ENCODE measurements around the gene P4HTM. TPM values are rescaled to one million over a fixed set of nuclear protein-coding genes. Genes with fewer than 3 reads are reported as not detected.
A peak's percentile ranks its signal among the peaks of the same experiment; 100 is the strongest.

P4HTM gene
- total and polyA plus RNA-seq, 2 of the 8 experiments (the other 6 are each of a cell fraction or from before 2014, with no cell fraction given) = 19.1 to 25.4 TPM

- H3K4ac ChIP-seq (replicated peaks; ENCODE audit: insufficient read length, low read depth, low read length) = no peak overlapping the region
- H3K14ac ChIP-seq (ENCODE audit: insufficient read length) = no peak overlapping the region
- peaks cover 7% of the 10 kb centered on the region for H3K23me2 ChIP-seq (ENCODE audit: low read depth, low read length)
- H3K18ac ChIP-seq (ENCODE audit: extremely low read depth, low read length) = no peak overlapping the region
- no peak overlapping the region for H2BK5ac ChIP-seq (ENCODE audit: low read depth, low read length)
- ChIA-PET CTCF (ENCODE audit: partially characterized antibody) (interaction anchor here (1.3 kb wide), 1 partner anchor 15 kb away, joined by 5 read pairs; no protein-coding TSS in a partner anchor), POLR2A (ENCODE audit: partially characterized antibody) (interaction anchor here (0.6 to 33.9 kb wide), 19 partner anchors 12 to 451 kb away, joined by 3 to 1518 read pairs (median 4); partner anchors contain the start of genes ARIH2, CELSR3, DALRD3 and P4HTM)
- peak overlapping the region; percentile 88 to 98 for H3K4me2 ChIP-seq (ENCODE audit: insufficient read depth in 1 of 2, low read depth in 2 of 2, low read length in 2 of 2)
- H3K27ac ChIP-seq (ENCODE audit: low read depth, low read length) = peak overlapping the region; percentile 54
- H3K79me1 ChIP-seq (ENCODE audit: low read depth, low read length) = peaks cover 8% of the 10 kb centered on the region
- H2BK120ac ChIP-seq (replicated peaks; ENCODE audit: low read depth, low read length) = no peak overlapping the region
- peaks cover 52 to 72% (median 66%) of the 10 kb centered on the region in 4 experiments for H3K36me3 ChIP-seq (ENCODE audit: control insufficient read depth in 2 of 4, insufficient read depth in 4 of 4, low read length in 3 of 4)
- H4K91ac ChIP-seq (replicated peaks; ENCODE audit: insufficient read length, low read length) = no peak overlapping the region
- H2AFZ ChIP-seq (ENCODE audit: low read length) = no peak overlapping the region
- peaks cover 4 to 15% of the 10 kb centered on the region in 2 experiments; a peak in 3 of 4 replicates for H3K79me2 ChIP-seq (ENCODE audit: control insufficient read depth in 1 of 2, insufficient read depth in 2 of 2, low read length in 2 of 2)
- H2BK15ac ChIP-seq (ENCODE audit: low read length) = no peak overlapping the region
- no peaks in the 10 kb centered on the region; a peak in 1 of 7 replicates for H3K27me3 ChIP-seq (replicated peaks in 1 of 4; ENCODE audit: control insufficient read depth in 3 of 4, extremely low read depth in 1 of 4, insufficient read depth in 3 of 4, low read length in 3 of 4)
- no peak overlapping the region for H2AK5ac ChIP-seq (ENCODE audit: low read depth, low read length)
- H4K8ac ChIP-seq (ENCODE audit: extremely low read depth, insufficient read depth, low read length) = no peak overlapping the region
- no peak overlapping the region for H4K5ac ChIP-seq (ENCODE audit: insufficient read length, low read depth, low read length)
- H2BK20ac ChIP-seq (ENCODE audit: low read length) = no peak overlapping the region
- WGBS, 2 experiments (ENCODE audit: extremely low coverage in 1 of 2, insufficient coverage in 1 of 2, insufficient read length in 1 of 2, insufficient replicate concordance in 2 of 2, low coverage in 1 of 2, low lambda C conversion rate in 2 of 2, missing lambda C conversion rate in 1 of 2) = 98% methylated on average over 4 of the region's 4 CpGs; no CpG with 5 or more reads in 1 of the 2 experiments
- H3K9ac ChIP-seq (replicated peaks in 1 of 4; ENCODE audit: extremely low read depth in 1 of 4, low read depth in 3 of 4, low read length in 3 of 4) = peak overlapping the region in 3 of 4 experiments; percentile 12 to 83 (median 82); a peak in 3 of 7 replicates
- no peak overlapping the region for H3K23ac ChIP-seq (ENCODE audit: insufficient read length)
- H3K4me3 ChIP-seq (ENCODE audit: extremely low read depth in 1 of 4, insufficient read depth in 2 of 4, low read depth in 3 of 4, low read length in 4 of 4) = peak overlapping the region; percentile 50 to 81 (median 76); a peak in 7 of 8 replicates
- H3K4me1 ChIP-seq (replicated peaks in 1 of 4; ENCODE audit: control insufficient read depth in 3 of 4, insufficient read depth in 4 of 4, low read length in 3 of 4) = peaks cover 0 to 9% (median 6%) of the 10 kb centered on the region in 4 experiments; a peak in 5 of 7 replicates
- H2BK12ac ChIP-seq (ENCODE audit: low read depth, low read length) = no peak overlapping the region
- no peak overlapping the region for H3K56ac ChIP-seq (replicated peaks; ENCODE audit: insufficient read length, low read depth, low read length)
- peaks cover 10 to 22% of the 10 kb centered on the region in 2 experiments for H4K20me1 ChIP-seq (replicated peaks in 1 of 2; ENCODE audit: control insufficient read depth in 1 of 2, insufficient read depth in 2 of 2, low read length in 2 of 2)
- no peak for FAIRE-seq
- H3K9me3 ChIP-seq (ENCODE audit: insufficient read depth in 2 of 2, low read depth in 1 of 2, low read length in 1 of 2) = no peaks in the 10 kb centered on the region
- DNase-seq (ENCODE audit: low read depth in 1 of 2, low spot score in 2 of 2) = no peak
- TF ChIP-seq CEBPB (IDR thresholded peaks at IDR 0.05; ENCODE audit: low read depth, low read length) = no peak
- TF ChIP-seq TAF7 (optimal IDR thresholded peaks at IDR 0.05; ENCODE audit: borderline replicate concordance, low read depth, low read length) = no peak
- no peak for TF ChIP-seq EGR1 (IDR thresholded peaks at IDR 0.05; ENCODE audit: borderline replicate concordance, low read depth, low read length)
- no peak for TF ChIP-seq CBX5 (IDR thresholded peaks at IDR 0.05; ENCODE audit: low read depth, low read length)
Measured at GRCh38 chr3:49028298-49028672, 38.2 kb downstream of the P4HTM start.

Measured in H1 (cell line).